Activated CD4-positive, alpha-beta T cell treated with anti-CD3 and anti-CD28 coated beads, Interleukin-2, amount 50 U/mL, for 16 hours (primary cell): ENCODE results near the gene ZC3H12A.
"Not testable (repeated sequence)": the region's sequence is repeated elsewhere in the genome, so short reads cannot be mapped to it uniquely, and the experiment has no call there.

Source experiments
- DNase-seq: peaks from one replicate; pipeline ENCODE4 v3.0.0-alpha.2; 2020

The ZC3H12A gene

GRCh38 chr1:37479255-37480124 lies 5.1 kb downstream of the ZC3H12A start:
- DNase-seq = peak; percentile 95

DNA sequence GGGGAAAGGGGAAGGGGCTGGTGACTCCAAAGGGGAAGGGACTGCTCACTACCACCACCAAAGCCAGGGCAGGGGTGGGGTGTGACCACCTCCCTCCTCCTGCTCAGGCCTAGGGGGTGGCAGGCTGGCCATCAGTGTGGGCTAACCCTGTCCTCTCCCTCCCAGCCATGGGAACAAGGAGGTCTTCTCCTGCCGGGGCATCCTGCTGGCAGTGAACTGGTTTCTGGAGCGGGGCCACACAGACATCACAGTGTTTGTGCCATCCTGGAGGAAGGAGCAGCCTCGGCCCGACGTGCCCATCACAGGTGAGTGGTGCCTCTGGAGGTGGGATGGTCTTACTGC lies 5.7 kb downstream of the ZC3H12A start:
- DNase-seq = no peak

DNA sequence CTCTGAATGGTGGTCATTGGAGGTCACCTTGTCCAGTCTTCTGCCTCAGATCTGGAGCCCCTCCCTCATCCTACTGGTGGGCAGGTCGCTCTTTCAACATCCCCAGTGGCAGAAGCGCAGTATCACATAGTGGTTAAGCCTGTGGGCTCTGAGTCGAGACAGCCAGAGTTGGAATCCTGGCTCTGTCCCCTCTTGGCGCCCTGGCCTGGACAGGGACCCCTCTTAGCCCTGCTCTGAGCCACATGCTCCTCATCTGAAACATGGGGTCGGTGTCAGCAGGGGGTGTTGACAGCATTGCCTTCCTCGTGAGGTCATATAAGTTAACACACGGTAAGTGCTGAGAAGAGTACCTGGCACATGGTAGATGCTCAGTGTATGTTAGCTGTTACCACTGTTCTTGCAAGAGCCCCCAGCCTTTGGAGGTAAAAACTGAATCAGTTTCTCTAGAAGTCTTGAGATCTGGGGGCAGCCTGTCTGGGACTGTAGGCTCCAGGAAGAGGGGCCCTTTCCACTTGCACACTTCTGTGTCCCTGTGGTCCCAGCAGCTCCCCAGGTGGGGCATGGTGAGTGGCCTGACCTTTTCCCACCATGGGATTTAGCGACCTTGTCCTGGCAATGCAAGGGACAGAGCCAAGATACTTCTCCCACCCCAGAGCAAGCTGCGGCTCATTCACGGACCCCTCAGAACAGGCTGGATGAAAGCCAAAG lies 6.4 kb downstream of the ZC3H12A start:
- no peak for DNase-seq

GRCh38 chr1:37481289-37482003 lies 7.1 kb downstream of the ZC3H12A start:
- no peak for DNase-seq

- DNase-seq = no peak
These were observed 7.8 kb downstream of the ZC3H12A start for GRCh38 chr1:37482004-37482785.

- DNase-seq = no peak
These were observed 8.7 kb downstream of the ZC3H12A start for GRCh38 chr1:37482796-37483744.

GRCh38 chr1:37483785-37484184 lies 9.4 kb downstream of the ZC3H12A start:
- no peak for DNase-seq

DNA sequence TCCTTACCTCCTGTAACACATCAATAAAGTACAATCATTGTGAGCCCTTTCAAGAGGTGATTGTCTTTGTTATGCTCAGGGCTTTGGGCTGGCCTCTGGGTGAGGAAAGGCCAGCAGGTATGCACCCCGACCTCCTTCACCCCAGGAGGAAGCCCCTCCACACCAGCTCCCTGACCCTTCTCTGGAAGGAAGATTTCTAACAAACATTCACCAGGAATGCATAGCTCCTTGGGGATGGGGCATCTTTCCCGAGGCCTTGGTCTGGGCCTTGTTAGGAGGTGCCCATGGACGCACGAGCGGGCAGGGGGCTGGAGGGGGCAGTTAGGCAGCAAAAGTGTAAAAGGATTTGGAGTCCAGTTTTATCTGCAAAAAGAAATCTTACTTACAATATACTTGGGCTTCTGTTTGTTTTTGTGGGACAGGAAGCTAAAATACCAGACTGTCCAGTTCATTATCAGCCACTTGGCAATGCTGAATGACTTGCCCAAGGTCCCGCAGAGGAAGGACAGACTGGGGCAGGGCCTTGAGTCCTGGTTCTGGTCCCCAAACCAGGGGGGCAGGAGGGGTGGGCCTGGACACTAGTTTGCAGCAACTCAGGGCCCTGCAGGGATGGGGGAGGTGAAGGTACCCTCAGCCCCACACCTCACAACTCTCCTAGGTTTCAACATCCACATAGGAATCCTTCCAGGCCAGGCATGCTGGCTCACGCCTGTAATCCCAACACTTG lies 10.1 kb downstream of the ZC3H12A start:
- no peak for DNase-seq

DNA sequence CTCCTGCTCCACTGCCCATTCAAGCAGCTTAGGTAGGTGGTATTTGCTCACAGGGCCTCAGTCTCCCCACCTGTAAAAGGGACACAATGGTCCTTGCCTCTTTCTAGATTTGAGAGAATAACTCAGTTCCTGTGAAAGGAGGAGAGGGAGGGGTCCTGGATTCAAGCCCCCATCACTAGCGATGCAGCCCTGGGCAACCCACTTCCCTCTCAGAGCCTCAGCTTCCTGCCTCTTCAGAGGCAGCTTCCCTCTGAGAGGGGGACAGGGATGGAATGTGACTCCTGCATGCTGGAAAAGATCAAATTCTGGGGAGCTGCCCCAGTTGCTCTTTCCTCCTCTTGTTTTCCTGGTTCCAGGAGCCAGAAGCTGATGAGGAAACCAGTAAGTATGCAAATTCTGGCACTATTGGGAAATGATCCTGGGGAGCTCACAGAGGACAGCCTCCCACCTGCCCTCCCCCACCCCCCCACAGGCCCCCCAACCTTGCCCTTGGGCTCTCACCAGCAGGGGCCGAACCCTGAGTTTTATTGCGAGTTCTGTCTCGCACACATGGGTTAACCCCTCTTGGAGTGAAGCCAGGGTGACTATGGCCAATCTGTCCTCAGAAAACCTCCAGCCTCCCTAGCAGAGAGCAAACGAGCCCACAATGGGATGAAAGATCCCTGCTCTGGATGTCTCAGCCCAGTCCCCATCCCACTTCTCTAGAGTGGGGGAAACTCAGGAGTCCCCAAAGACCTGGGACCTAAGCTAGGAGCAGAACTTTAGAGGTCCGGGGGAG lies 11.7 kb downstream of the ZC3H12A start:
- DNase-seq = no peak

DNA sequence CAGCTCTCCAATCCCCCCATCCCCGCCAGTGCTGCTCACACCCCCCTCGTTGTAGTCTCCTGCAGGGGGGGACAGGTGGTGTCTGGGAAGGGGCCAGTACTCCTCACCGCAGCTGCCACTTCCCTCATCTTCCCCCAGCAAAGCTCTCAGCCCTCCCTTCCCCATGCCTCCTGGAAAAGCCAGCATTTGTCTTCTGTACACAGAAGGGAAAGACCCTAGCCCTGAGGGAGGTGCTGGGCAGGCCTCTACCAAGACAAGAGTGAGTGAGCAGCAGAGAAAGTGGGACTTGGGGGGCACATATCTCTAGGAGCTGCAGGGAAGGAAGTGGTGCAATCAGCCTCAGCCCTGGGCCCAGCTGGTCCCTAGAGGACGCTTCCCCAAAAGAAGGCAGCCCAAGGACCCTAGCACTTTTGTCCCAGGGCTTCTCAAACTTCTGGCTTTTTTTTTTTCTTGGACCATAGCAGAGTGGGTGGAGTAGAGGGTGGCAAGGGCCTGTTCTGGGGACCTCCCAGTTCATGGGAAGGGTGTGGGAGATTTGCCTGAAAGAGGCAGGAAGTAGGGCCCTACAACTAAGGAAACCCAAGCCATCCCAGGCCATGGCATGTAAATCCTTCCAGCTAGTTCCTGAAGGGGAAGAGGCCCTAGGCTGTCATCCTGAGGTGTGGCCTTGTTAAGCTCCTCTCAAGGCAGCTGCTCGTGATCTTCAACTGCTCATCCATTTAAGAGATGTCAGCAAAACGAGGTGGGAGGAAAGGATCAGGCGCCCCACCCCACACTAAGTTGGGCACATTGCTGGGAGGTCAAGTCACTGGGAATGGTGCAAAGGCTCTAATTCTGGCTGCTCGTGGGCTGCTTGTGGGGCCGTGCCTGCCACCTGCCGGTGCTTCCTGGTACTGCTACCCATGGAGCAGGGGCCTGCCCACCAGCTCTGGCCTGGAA lies 12.6 kb downstream of the ZC3H12A start:
- peak; percentile 76 for DNase-seq

- DNase-seq = no peak
These were observed 13.2 kb downstream of the ZC3H12A start for GRCh38 chr1:37487619-37487984.

- peak; percentile 82 for DNase-seq
These were observed 19.1 kb downstream of the ZC3H12A start for GRCh38 chr1:37493336-37494098.

- no peak for DNase-seq
These were observed 21.5 kb downstream of the ZC3H12A start for GRCh38 chr1:37495875-37496274.

- no peak for DNase-seq
These were observed 23.5 kb downstream of the ZC3H12A start for GRCh38 chr1:37497832-37498231.

DNA sequence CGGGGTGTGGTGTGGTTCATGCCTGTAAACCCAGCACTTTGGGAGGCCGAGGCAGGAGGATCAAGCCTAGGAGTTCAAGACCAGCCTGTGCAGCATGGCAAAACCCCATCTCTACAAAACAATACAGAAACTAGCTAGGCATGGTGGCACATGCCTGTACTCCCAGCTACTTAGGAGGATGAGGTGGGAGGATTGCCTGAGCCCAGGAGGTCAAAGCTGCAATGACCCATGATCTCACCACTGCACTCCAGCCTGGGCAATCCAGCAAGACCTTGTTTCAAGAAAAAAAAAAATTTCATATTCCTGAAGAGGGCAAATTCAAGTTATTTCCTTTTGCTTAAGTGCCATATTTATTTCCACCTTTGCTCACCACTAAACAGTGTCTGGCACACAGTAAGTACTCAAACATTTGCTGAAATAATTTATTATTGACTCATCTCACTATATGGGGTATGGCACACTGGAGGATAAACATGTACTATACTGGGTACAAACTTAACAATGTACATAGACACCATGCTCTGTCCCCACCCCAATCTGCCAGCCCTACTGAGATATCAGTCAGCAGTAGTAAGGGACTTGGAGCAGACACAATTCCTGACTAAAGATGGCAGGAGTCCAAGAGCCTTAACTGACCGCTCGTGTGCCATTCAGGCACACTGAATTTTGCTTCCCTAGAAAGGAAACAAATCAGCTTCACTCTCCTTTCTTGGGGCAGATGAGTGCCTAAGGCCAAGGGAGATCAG lies 24.7 kb downstream of the ZC3H12A start:
- no peak for DNase-seq

DNA sequence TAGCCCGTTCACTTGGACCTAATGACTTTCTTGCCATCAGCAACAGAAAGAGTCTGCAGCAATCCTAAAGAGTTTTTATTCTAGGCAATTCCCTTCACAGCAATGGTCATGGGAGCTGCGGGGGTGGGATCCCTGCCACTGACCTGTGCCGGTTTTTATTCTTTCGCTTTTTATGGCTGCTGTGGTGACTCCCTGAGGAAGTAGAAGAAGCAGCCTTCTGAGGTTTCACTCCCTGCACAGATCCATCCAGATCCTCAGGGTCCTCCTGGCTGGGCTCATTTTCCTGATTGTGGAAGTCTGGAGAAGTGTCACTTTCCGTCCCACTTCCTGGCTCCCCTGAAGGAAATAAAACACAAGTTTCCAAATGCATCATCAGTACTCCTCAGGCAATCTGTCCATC lies 27.3 kb downstream of the ZC3H12A start:
- DNase-seq = no peak

- no peak for DNase-seq
These were observed 27.7 kb downstream of the ZC3H12A start for GRCh38 chr1:37502104-37502503.

GRCh38 chr1:37502791-37503190 lies 28.4 kb downstream of the ZC3H12A start:
- DNase-seq = not testable (repeated sequence)
